Mucosa of gallbladder (tissue), 1 donor: ENCODE data around the gene TOMM40. TPM values are rescaled to one million over a fixed set of nuclear protein-coding genes. Genes with fewer than 3 reads are reported as not detected.
"Not testable (repeated sequence)": the region's sequence is repeated elsewhere in the genome, so short reads cannot be mapped to it uniquely, and the experiment has no call there.

Source experiments
- DNase-seq: peaks from one replicate; pipeline ENCODE4 v3.0.0-alpha.2; 2020; ENCODE audit warnings: low spot score
- total RNA-seq: library from RNA; stranded (reverse); gene quantifications from one replicate; pipeline ENCODE4 v1.2.1, GENCODE V29; 2021
- donor health status: DM: no; HTN: no; CAD: no.

Gene TOMM40
- total RNA-seq, 1 donor from 2014 or later = 35.0 TPM

- DNase-seq = no peak
Measured at GRCh38 chr19:44871809-44872208, 19.2 kb upstream of the TOMM40 start.

GRCh38 chr19:44872661-44873060 is 18.4 kb upstream of the TOMM40 start:
- DNase-seq = no peak

DNA sequence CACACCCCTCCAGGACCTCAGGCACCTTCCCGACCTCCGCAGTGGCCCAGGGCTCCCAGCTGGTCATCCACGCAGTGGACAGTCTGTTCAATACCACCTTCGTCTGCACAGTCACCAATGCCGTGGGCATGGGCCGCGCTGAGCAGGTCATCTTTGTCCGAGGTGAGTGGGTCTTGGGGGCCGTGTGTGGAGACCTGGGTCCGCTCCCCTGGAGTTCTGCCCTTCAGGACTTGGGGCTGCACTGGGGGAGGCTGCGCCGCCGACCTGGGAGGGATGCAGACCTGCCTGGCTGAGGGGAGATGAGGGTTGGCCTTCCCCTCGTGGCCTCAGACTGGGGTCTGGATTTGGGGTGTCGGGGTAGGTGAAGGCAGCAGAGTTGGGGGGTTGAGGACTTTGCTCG is 16.7 kb upstream of the TOMM40 start:
- DNase-seq = no peak

DNA sequence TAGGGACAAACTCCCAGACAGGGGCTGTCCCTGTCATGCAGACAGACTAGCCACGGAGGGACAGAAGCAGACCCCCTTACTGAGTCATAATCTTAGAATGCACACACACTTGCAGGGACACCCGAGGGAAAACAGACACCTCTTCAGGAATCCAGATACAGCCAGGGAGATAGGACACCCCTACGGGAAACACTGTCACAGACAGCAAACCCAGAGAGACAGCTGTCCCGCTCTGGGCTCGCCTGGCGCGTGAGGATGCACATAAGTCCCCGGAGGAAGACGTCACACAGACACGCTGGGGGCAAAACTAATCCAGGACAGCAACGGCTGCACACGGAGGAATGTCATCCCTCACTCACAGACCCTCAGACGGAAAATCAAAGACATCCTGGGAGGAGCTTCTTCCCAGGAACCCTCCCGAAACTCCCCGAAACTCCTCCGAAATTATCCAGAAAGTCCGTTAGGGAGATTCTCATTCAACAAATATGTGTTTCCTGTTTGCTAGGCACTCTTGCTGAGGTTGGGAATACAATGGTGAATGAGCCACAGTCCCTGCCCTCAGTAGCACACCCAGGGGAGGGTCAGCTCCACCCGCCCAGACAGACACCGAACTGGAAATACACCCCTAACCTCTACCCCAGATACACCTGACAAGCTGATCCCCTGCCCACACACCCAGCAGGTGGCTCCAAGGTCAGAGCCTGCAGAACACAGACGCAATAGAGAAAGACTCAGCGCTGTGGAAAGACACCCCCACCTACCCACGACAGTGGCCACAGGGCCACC is 15.2 kb upstream of the TOMM40 start:
- DNase-seq = no peak

- no peak for DNase-seq
Measured at GRCh38 chr19:44876930-44877535, 14.0 kb upstream of the TOMM40 start.

GRCh38 chr19:44878120-44878865 is 12.8 kb upstream of the TOMM40 start:
- DNase-seq = no peak

- no peak for DNase-seq
Measured at GRCh38 chr19:44879309-44880065, 11.6 kb upstream of the TOMM40 start.

GRCh38 chr19:44882063-44882462 is 9.0 kb upstream of the TOMM40 start:
- DNase-seq = no peak

DNA sequence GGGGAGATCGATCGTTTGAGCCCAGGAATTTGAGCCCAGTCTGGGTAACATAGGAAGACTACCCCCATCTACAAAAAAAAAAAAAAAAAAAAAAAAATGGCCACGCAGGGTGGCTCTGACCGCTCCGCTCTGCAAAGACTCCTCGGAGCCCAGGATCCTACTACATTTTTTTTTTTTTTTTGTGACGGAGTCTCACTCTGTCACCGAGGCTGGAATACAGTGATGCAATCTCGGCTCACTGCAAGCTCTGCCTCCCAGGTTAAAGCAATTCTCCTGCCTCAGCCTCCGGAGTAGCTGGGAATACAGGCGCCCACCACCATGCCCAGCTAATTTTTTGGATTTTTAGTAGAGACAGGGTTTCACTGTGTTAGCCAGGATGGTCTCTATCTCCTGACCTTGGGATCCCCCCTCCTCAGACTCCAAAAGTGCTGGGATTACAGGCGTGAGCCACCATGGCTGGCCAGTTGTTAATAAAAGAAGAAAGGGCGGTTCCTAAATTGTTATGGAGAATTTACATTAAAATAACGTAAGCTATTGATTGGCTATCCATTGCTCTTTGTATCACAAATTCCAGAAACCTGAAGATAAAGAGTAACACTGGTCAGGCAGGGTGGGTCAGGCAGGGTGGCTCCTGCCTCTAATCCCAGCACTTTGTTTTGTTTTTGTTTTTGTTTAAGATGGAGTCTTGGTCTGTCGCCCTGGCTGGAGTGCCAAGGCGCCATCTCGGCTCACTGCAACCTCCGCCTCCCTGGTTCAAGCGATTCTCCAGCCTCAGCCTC is 8.2 kb upstream of the TOMM40 start:
- DNase-seq = not testable (repeated sequence)

GRCh38 chr19:44883922-44884321 is 7.1 kb upstream of the TOMM40 start:
- no peak for DNase-seq

- no peak for DNase-seq
Measured at GRCh38 chr19:44884566-44884965, 6.5 kb upstream of the TOMM40 start.

DNA sequence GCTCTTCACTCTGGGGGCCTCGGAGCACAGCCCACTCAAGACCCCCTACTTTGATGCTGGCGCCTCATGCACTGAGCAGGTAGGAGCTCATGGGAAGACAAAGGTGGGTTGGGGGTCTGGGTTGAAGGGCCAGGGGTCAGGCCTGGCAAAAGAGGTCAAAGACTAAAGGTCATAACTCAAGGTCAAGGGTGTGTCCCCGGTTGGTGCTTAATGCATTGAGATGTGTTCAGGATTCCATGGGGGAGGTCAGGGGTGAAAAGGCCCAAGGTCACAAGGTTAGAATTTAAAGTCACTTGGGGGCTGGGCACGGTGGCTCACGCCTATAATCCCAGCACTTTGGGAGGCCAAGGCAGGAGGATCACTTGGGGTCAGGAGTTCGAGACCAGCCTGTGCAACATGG is 4.9 kb upstream of the TOMM40 start:
- DNase-seq = no peak

DNA sequence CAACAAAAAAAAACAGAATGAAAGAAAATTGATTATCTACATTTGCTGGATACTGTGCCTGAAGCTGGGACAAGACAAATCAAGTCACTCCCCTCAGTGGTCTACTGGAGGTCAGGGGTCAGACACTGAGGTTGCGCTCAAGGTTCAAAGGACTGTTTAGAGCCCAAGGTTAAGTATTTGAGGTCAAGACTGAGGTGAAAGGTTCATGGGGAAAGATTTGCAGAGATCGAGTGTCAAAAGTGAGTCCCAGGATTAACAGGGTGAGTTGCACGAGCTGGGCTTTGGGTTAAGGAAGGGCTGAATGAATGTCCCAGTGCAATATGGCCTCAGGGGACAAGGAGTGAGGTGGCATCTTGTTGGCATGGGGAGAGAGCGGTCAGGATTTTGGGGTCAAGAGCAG is 3.4 kb upstream of the TOMM40 start:
- no peak for DNase-seq

GRCh38 chr19:44888335-44888734 is 2.7 kb upstream of the TOMM40 start:
- not testable (repeated sequence) for DNase-seq

DNA sequence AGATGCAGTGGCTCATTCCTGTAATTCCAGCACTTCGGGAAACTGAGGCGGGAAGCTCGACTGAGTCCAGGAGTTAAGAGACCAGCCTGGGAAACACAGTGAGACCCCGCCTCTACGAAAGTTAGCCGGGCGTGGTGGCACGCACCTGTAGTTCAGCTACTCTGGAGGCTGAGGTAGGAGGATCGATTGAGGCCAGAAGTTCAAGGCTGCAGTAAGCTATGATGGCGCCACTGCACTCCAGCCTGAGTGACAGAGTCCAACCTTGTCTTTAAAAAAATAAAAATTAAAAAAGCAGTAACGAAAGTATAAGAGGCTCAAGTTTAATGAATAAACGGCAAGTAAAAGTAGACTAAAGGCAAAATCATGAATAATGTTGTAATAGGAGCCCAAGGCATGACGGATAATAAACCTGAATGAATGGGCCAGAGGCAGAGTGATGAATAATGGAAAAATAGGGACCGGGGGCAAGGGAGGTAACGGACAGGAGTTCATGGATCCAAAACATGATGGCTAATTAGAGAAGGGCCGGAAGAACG is 1.2 kb upstream of the TOMM40 start:
- no peak for DNase-seq

DNA sequence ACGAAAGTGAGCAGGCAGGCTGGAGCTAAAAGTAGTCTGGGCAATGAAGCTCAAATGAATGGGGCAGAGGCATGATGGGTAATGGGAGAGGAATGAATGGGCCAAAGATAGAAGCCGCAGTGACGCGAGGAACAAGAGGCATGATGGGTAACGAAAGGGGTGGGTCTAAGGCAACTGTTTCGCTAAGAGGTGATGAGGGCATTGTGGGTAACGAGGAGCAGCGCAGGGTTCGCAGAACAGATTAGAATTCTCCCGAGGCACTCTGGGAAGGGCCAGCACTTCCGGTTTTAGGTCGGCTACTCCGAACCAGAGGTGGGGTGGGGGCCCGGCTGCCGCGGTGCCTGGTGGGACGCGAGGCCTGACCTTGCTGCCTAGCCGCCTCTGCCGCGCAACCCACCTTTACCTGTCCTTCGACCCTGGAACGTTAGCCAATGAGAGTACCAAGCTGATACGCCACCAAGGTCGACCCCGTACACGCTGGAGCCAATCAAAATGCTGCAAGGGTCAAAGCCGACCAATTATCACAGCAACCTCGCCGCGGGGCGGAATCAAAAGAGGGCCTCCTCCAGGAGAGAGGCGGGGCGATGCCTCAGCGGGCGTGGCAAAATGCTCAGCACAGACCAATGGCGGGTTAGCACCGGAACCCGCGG is 563 bp upstream of the TOMM40 start:
- peak; percentile 100 for DNase-seq

- DNase-seq = no peak
Measured at GRCh38 chr19:44892932-44893331, 1.9 kb downstream of the TOMM40 start.

DNA sequence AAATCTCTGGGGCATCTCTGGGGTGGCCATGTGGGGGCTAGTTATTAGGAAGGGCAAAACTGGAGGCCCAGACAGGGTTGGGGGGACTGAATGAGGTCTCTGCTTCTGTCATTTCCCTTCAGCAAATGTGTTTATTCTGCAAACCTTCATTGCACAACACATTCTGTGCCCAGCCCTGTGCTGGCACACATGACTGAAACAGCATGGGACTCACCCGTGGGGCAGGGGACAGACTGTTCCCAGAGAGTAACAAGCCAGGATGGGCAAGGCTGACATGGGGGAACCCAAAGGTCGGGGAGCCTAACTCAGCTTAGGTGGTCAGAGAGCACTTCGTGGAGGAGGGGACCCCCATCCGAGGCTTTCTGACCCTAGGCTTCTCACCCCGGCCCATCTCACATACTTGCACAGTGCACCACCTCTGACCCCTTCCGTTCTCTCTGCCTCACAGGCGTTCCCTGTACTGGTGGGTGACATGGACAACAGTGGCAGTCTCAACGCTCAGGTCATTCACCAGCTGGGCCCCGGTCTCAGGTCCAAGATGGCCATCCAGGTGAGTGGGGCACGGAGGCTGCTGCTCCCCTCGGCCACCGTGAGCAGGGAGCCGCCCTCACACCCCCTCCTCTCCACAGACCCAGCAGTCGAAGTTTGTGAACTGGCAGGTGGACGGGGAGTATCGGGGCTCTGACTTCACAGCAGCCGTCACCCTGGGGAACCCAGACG is 2.4 kb downstream of the TOMM40 start:
- DNase-seq = no peak

DNA sequence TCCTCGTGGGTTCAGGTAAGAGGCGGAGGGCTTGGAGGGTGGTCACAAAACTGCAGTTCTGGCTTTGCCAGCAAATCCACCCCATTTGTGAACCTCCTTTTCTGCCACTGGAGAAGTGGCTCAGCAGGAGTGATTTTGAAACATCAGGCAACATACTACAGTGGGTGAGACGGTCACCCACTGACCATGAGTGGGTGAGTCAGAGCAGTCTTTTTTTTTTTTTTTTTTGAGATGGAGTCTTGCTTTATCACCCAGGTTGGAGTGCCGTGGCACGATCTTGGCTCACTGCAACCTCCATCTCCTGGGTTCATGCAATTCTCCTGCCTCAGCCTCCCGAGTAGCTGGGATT is 3.0 kb downstream of the TOMM40 start:
- no peak for DNase-seq

DNA sequence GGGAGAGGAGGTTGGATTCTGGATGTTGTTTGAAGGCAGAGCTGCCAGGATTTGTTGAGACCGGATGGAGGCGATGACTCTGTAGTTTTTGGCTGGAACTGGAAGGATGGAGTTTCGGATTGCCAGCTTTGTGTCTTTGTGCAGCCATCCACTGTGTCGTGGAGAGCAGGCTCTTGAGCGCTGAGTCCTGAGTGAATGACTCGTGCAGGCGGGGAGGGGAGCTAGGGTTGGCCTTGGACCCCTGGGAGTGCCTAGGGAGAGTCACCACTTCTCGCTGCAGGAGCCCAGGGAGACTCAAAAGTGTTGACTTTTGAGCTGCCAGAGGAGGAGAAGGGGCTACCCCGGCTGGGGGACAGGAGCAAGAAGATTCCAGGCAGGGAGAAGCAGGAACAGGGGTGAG is 3.9 kb downstream of the TOMM40 start:
- DNase-seq = no peak
